ENCODE results near the gene TRPM4.
"Not testable (repeated sequence)": the region's sequence is repeated elsewhere in the genome, so short reads cannot be mapped to it uniquely, and the experiment has no call there.

Gene TRPM4

DNA sequence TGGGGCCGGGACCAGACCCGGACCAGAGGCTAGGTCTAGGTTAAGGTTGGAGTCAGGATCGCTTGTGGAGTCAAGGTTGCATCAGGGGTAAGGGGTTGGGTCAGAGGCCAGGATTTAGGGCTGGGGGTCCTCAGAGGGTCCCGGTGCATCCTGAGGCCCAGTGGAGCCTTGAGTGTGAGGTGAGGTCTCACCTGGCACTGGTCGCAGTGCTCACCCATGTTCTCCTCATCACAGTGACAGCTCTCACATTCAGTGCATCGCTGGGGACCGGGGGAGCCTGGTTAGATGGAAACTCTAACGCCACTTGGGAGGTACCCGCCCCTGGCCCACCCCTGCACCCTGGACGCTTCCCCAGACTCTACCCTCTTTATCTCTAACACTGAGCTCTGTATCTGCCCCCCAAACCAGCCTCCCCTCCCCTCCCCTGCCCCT is 5.5 kb upstream of the TRPM4 start:
- no peak for DNase-seq

- no peak for DNase-seq
Measured at GRCh38 chr19:49153167-49153809, 4.3 kb upstream of the TRPM4 start.

DNA sequence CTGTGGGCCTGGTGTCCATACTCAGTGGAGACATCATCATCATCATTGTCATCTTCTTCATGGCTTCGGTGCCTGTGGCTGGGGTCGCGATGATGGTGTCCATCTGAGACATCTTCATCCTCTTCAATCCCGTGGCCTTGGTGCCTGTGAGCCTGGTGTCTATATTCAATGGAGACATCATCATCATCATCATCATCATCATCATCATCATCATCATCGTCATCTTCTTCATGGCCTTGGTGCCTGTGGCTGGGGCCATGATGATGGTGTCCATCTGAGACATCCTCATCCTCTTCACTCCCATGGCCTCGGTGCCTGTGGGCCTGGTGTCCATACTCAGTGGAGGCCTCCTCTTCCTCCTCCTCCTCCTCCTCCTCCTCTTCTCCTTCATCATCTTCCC is 3.3 kb upstream of the TRPM4 start:
- no peak for DNase-seq

- no peak for DNase-seq
Measured at GRCh38 chr19:49155005-49155819, 2.4 kb upstream of the TRPM4 start, which contains the start of gene HRC. TSS of gene HRC (minus strand) at chr19:49155396. CDS start at chr19:49155237, 159 bp downstream.

GRCh38 chr19:49155820-49156346 is 1.7 kb upstream of the TRPM4 start:
- no peak for DNase-seq

GRCh38 chr19:49160450-49161189 is 3.0 kb downstream of the TRPM4 start:
- DNase-seq = no peak

- DNase-seq = no peak
Measured at GRCh38 chr19:49161987-49162386, 4.4 kb downstream of the TRPM4 start.

DNA sequence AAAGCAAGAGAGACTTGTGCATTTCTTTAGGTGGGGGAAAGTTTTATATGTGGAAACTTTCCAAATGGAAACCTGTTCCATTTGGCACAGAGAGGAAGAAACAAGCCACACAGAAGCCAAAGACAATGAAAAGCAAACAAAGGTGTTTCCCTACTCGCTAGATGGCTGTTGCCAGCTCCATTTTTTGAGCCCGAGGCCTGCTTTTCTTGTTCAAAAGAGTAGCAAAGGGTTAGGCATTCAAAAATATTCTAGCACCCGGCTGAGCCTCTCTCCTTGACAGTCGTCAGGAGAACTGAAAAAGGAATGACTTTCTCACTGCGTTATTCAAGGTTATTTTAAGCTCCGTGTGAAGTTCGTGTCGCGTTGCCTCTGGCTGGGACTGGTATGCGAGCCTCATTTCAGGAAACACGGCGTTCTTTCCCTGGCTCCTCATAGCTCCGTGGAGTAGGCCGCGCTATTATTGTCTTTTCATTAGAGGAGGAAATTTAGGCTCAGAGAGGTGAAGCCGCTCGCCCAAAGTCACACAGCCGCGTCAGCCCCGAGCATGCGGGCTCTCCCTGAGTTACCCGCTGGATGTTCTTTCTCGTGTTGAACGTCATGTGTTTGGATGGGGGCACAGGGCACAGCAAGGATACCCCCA is 7.6 kb downstream of the TRPM4 start:
- DNase-seq = no peak

DNA sequence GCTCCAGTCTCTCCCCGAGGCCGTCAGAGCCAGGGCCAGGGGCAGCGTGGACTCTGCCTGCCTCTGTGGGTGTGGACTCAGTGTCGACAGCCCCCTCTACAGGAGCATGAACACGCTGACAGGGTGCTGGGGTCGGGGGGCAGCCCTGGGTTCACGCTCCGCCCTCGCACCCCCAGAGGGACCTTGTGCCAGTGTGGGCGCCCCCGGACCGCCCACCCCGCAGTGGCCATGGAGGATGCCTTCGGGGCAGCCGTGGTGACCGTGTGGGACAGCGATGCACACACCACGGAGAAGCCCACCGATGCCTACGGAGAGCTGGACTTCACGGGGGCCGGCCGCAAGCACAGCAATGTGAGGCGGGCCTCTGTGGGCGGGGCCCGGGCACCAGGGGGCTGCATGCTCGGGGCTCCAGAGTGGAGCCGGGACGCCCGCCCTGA is 8.3 kb downstream of the TRPM4 start:
- DNase-seq = no peak

- no peak for DNase-seq
Measured at GRCh38 chr19:49167857-49168409, 10.3 kb downstream of the TRPM4 start.

- no peak for DNase-seq
Measured at GRCh38 chr19:49168421-49168820, 10.8 kb downstream of the TRPM4 start.

DNA sequence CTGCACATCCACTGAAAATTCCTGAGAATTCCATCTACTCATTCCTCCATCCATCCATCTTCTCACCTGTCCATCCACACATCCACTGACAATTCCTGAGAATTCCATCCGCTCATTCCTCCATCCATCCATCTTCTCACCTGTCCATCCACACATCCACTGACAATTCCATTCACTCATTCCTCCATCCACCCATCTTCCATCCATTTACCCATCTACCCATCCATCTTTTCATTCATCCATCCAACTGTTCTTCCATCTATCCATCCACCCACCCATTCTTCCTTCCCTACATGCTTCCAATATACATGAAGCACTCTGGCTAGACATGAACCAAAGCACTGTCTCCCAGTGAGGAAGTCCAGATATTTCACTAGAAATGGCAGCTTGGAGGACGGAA is 15.6 kb downstream of the TRPM4 start:
- no peak for DNase-seq

DNA sequence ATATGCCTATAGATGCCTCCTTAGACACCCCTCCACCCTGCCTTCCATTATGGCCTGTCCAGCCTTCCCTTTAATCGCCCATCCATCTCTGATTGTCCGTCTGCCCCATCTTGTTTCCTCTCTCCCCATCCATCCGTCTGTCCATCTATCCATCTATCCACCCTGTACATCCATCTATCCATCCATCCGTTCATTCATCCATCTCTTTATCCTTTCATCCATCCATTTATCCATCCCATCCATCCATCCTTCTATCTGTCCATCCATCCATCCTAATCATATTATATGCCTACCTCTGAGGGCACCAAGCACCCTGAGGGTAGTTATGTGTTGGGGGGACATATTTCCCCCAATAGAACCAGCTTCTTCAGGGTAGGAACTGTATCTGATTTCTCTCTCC is 23.1 kb downstream of the TRPM4 start:
- DNase-seq = no peak

DNA sequence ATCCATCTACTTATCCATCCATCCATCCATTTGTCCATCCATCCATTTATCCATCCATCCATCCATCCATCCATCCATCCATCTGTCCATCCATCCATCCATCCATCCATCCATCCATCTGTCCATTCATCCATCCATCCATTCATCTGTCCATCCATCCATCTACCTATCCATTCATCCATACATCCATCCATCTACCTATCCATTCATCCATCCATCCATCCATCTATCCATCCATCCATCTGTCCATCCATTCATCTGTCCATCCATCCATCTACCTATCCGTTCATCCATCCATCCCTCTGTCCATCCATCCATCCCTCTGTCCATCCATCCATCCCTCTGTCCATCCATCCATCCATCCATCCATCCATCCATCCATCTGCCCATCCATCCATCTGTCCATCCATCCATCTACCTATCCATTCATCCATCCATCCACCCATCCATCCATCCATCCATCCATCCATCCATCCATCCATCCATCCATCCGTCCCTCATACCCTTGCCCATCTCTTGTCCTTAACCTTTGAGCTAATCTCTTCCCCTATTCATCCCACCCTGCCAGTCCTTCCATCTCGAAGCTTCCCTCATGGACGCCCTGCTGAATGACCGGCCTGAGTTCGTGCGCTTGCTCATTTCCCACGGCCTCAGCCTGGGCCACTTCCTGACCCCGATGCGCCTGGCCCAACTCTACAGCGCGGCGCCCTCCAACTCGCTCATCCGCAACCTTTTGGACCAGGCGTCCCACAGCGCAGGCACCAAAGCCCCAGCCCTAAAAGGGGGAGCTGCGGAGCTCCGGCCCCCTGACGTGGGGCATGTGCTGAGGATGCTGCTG is 24.6 kb downstream of the TRPM4 start:
- DNase-seq = not testable (repeated sequence)

DNA sequence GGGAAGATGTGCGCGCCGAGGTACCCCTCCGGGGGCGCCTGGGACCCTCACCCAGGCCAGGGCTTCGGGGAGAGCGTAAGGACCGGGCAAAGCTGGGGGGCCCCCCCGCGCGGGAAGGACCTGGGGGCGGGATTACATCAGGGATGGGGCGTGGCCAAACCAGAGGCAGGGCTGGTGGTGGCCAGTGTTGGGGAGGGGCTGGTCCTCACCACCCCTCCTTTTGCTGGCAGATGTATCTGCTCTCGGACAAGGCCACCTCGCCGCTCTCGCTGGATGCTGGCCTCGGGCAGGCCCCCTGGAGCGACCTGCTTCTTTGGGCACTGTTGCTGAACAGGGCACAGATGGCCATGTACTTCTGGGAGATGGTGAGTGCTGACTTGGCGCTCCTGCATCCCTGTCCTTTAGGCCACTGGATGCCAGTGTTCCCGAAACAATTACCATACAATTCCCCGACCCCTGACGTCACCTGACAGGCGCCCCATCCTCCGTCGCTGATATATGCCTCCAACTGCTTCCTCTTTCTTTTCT is 25.3 kb downstream of the TRPM4 start:
- DNase-seq = no peak

- no peak for DNase-seq
Measured at GRCh38 chr19:49186108-49186507, 28.5 kb downstream of the TRPM4 start.

DNA sequence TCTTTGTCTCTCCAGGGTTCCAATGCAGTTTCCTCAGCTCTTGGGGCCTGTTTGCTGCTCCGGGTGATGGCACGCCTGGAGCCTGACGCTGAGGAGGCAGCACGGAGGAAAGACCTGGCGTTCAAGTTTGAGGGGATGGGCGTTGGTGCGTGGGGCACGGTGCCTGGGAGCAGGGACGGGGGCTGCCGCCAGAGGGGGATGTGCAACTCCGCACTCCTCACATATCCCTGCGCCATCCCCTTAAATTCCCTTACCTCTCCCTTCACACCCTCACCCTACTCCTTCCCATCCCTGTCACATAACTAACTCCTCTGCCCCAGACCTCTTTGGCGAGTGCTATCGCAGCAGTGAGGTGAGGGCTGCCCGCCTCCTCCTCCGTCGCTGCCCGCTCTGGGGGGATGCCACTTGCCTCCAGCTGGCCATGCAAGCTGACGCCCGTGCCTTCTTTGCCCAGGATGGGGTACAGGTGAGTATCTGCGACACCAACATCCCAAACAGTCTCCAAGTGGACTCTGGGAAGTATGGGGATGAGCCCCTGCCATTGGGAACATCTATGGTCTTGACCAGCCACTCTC is 31.1 kb downstream of the TRPM4 start:
- DNase-seq = no peak

GRCh38 chr19:49189259-49189658 is 31.7 kb downstream of the TRPM4 start:
- DNase-seq = no peak

- DNase-seq = no peak
Measured at GRCh38 chr19:49190781-49191180, 33.2 kb downstream of the TRPM4 start.

DNA sequence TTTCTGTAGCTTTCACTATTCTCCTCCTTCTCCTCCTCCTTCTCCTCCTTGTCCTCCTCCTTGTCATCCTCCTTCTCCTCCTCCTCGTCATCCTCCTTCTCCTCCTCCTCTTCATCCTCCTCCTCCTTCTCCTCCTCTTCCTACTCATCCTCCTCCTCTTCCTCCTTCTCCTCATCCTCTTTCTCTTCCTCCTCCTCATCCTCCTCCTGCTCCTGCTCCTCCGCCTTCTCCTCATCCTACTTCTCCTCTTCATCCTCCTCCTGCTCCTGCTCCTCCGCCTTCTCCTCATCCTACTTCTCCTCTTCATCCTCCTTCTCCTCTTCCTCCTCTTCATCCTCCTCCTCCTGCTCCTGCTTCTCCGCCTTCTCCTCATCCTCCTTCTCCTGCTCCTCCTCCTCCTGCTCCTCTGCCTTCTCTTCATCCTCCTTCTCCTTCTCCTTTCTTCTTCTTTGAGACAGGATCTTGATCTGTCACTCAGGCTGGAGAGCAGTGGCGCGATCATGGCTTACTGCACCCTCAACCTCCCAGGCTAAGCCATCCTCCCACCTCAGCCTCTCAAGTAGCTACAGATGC is 36.3 kb downstream of the TRPM4 start:
- no peak for DNase-seq

- DNase-seq = no peak
Measured at GRCh38 chr19:49194408-49194807, 36.8 kb downstream of the TRPM4 start.

Measured in NCI-H1417 treated with DMSO at 0.1 percent for 48 hours (cell line).